Fibroblast of lung (primary cell): ENCODE measurements around the gene ANKRD50.

Source experiments
- CTCF ChIP-seq, 2 donors: IDR thresholded peaks in 1 of 2; conservative IDR thresholded peaks in 1 of 2; 1 replicate in 1 of 2; 2 replicates in 1 of 2; pipeline ENCODE4 v1.5.1; 2011 to 2012; ENCODE audit warnings: low read length in 2 of 2, control low read depth in 1 of 2, inconsistent platforms in 1 of 2, low read depth in 1 of 2, mild to moderate bottlenecking in 1 of 2
- EZH2 ChIP-seq: IDR thresholded peaks from 2 replicates; pipeline ENCODE4 v1.5.1; 2012; ENCODE audit warnings: low read length, control low read depth, mild to moderate bottlenecking; ENCODE audit errors: missing control alignments

DNA sequence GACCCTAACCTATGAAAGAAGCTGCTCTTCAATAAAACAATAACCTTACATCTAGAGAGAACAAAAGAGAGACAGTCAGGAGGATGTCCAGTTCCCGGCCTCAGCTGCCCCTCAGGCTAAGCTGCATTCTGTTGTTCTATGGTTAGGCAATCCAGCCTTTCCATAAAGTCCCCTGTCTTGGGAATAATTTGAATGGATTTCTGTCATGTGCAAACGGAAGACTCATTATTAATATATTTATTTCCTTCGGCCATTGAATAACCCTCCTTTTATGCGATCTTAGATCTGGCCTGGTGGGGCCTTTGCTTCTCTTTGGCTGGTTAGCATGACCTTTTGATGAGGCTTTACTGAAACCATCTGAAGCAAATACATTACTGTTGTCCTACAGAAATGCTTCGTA is 80.1 kb downstream of the ANKRD50 start:
- TF ChIP-seq CTCF (conservative IDR thresholded peaks at IDR 0.05 in 1 of 2, IDR thresholded peaks at IDR 0.05 in 1 of 2; ENCODE audit: low read depth in 1 of 2, low read length in 2 of 2) = no peak
- TF ChIP-seq EZH2 = no peak
